IPS DF 6.9 (cell line): Measurements from ENCODE around the gene LBH.

Source experiments
- DNase-seq: peaks from one replicate; pipeline ENCODE4 v3.0.0-alpha.2; 2013; ENCODE audit warnings: low read depth, low spot score
- H3K27ac ChIP-seq: one replicate; pipeline ENCODE4 v1.5.1; 2013; ENCODE audit warnings: low read length, control low read depth
- H3K27me3 ChIP-seq: 2 replicates; pipeline ENCODE4 v1.6.1; 2013; ENCODE audit warnings: mild to moderate bottlenecking, low read length; ENCODE audit not compliant: control insufficient read depth, insufficient read depth
- H3K36me3 ChIP-seq: 2 replicates; pipeline ENCODE4 v1.6.1; 2013; ENCODE audit warnings: low read length; ENCODE audit not compliant: control insufficient read depth, insufficient read depth
- H3K4me1 ChIP-seq: 2 replicates; pipeline ENCODE4 v1.6.1; 2013; ENCODE audit warnings: low read length; ENCODE audit not compliant: control insufficient read depth, insufficient read depth
- H3K4me3 ChIP-seq: 2 replicates; pipeline ENCODE4 v1.5.1; 2013; ENCODE audit warnings: mild to moderate bottlenecking, low read length
- H3K9me3 ChIP-seq: 2 replicates; pipeline ENCODE4 v1.6.1; 2013; ENCODE audit warnings: low read length, inconsistent platforms; ENCODE audit not compliant: control insufficient read depth, insufficient read depth
- WGBS: extraction: QIAGEN DNeasy Blood & Tissue Kit; methylation state at CpG from one replicate; pipeline ENCODE4 v1.1.7; 2013; ENCODE audit warnings: mixed read lengths, missing lambda C conversion rate; ENCODE audit not compliant: insufficient read length, insufficient coverage; 5-methylcytosine and 5-hydroxymethylcytosine counted together

The LBH gene

GRCh38 chr2:30276455-30276911 is 45.1 kb downstream of the LBH start:
- DNase-seq = no peak
- Histone ChIP-seq H3K9me3 (no peaks in the 10 kb centered on the region), H3K27me3 (no peaks in the 10 kb centered on the region), H3K36me3 (no peaks in the 10 kb centered on the region), H3K27ac (no peak overlapping the region), H3K4me1 (no peaks in the 10 kb centered on the region), H3K4me3 (no peak overlapping the region)
- no CpG with 5 or more reads among the region's 4 CpGs for WGBS

GRCh38 chr2:30277582-30277981 is 46.2 kb downstream of the LBH start:
- no peaks in the 10 kb centered on the region for H3K9me3 ChIP-seq
- no peaks in the 10 kb centered on the region for H3K4me1 ChIP-seq
- H3K27me3 ChIP-seq = no peaks in the 10 kb centered on the region
- WGBS = no CpG with 5 or more reads among the region's 3 CpGs
- DNase-seq = no peak
- H3K4me3 ChIP-seq = no peak overlapping the region
- no peaks in the 10 kb centered on the region for H3K36me3 ChIP-seq
- no peak overlapping the region for H3K27ac ChIP-seq

- no peaks in the 10 kb centered on the region for H3K36me3 ChIP-seq
- no peaks in the 10 kb centered on the region for H3K9me3 ChIP-seq
- no peaks in the 10 kb centered on the region for H3K27me3 ChIP-seq
- H3K4me1 ChIP-seq = no peaks in the 10 kb centered on the region
- H3K27ac ChIP-seq = no peak overlapping the region
- H3K4me3 ChIP-seq = no peak overlapping the region
- no peak for DNase-seq
- WGBS = no CpG with 5 or more reads among the region's 1 CpG
Observed at GRCh38 chr2:30278419-30278818, 47.1 kb downstream of the LBH start.

GRCh38 chr2:30280596-30281434 is 49.5 kb downstream of the LBH start:
- Histone ChIP-seq H3K4me3 (no peak overlapping the region), H3K27me3 (no peaks in the 10 kb centered on the region), H3K36me3 (no peaks in the 10 kb centered on the region), H3K4me1 (no peaks in the 10 kb centered on the region), H3K9me3 (no peaks in the 10 kb centered on the region), H3K27ac (no peak overlapping the region)
- no peak for DNase-seq
- WGBS = no CpG with 5 or more reads among the region's 8 CpGs

- no peak overlapping the region for H3K4me3 ChIP-seq
- no CpG with 5 or more reads among the region's 6 CpGs for WGBS
- no peaks in the 10 kb centered on the region for H3K27me3 ChIP-seq
- no peaks in the 10 kb centered on the region for H3K36me3 ChIP-seq
- no peak overlapping the region for H3K27ac ChIP-seq
- no peak for DNase-seq
- no peaks in the 10 kb centered on the region for H3K9me3 ChIP-seq
- no peaks in the 10 kb centered on the region for H3K4me1 ChIP-seq
Observed at GRCh38 chr2:30282081-30282480, 50.7 kb downstream of the LBH start.

- Histone ChIP-seq H3K36me3 (no peaks in the 10 kb centered on the region), H3K4me3 (no peak overlapping the region), H3K27ac (no peak overlapping the region), H3K4me1 (no peaks in the 10 kb centered on the region), H3K9me3 (no peaks in the 10 kb centered on the region), H3K27me3 (no peaks in the 10 kb centered on the region)
- no peak for DNase-seq
- no CpG with 5 or more reads among the region's 4 CpGs for WGBS
Observed at GRCh38 chr2:30282721-30283120, 51.4 kb downstream of the LBH start.

GRCh38 chr2:30283931-30284565 is 52.7 kb downstream of the LBH start:
- no peaks in the 10 kb centered on the region for H3K27me3 ChIP-seq
- no peaks in the 10 kb centered on the region for H3K9me3 ChIP-seq
- no peaks in the 10 kb centered on the region for H3K36me3 ChIP-seq
- no peak overlapping the region for H3K4me3 ChIP-seq
- H3K27ac ChIP-seq = no peak overlapping the region
- DNase-seq = no peak
- no peaks in the 10 kb centered on the region for H3K4me1 ChIP-seq
- WGBS = no CpG with 5 or more reads among the region's 14 CpGs

GRCh38 chr2:30285758-30286157 is 54.4 kb downstream of the LBH start:
- no CpG with 5 or more reads among the region's 3 CpGs for WGBS
- Histone ChIP-seq H3K4me1 (no peaks in the 10 kb centered on the region), H3K27ac (no peak overlapping the region), H3K4me3 (no peak overlapping the region), H3K9me3 (no peaks in the 10 kb centered on the region), H3K36me3 (no peaks in the 10 kb centered on the region), H3K27me3 (no peaks in the 10 kb centered on the region)
- DNase-seq = no peak

- Histone ChIP-seq H3K27ac (no peak overlapping the region), H3K4me1 (no peaks in the 10 kb centered on the region), H3K27me3 (no peaks in the 10 kb centered on the region), H3K9me3 (no peaks in the 10 kb centered on the region), H3K36me3 (no peaks in the 10 kb centered on the region), H3K4me3 (no peak overlapping the region)
- WGBS = no CpG with 5 or more reads among the region's 1 CpG
- DNase-seq = no peak
Observed at GRCh38 chr2:30287190-30287840, 56.0 kb downstream of the LBH start.

- Histone ChIP-seq H3K4me3 (no peak overlapping the region), H3K36me3 (no peaks in the 10 kb centered on the region), H3K4me1 (no peaks in the 10 kb centered on the region), H3K27ac (no peak overlapping the region), H3K9me3 (no peaks in the 10 kb centered on the region), H3K27me3 (no peaks in the 10 kb centered on the region)
- no peak for DNase-seq
- WGBS = no CpG with 5 or more reads among the region's 4 CpGs
Observed at GRCh38 chr2:30287857-30288513, 56.7 kb downstream of the LBH start.
